ENCODE measurements around the gene TANGO6.
A peak's percentile ranks its signal among the peaks of the same experiment; 100 is the strongest.
"Not testable (repeated sequence)": the region's sequence is repeated elsewhere in the genome, so short reads cannot be mapped to it uniquely, and the experiment has no call there.

The TANGO6 gene

GRCh38 chr16:68948230-68948910, 105.0 kb downstream of the TANGO6 start:
- Histone ChIP-seq H3K27ac (no peak overlapping the region), H3K4me3 (no peak overlapping the region)

- Histone ChIP-seq H3K27ac (peak overlapping the region in 2 of 21 experiments; percentile 6 to 65), H3K4me3 (no peak overlapping the region)
Observed at GRCh38 chr16:68951991-68952877, 108.9 kb downstream of the TANGO6 start.

- Histone ChIP-seq H3K27ac (no peak overlapping the region), H3K4me3 (no peak overlapping the region)
Observed at GRCh38 chr16:68954911-68955635, 111.7 kb downstream of the TANGO6 start.

- Histone ChIP-seq H3K4me3 (no peak overlapping the region), H3K27ac (no peak overlapping the region)
Observed at GRCh38 chr16:68960910-68961309, 117.6 kb downstream of the TANGO6 start.

- no peak overlapping the region for H3K4me3 ChIP-seq
- no peak overlapping the region for H3K27ac ChIP-seq
Observed at GRCh38 chr16:68961778-68962402, 118.6 kb downstream of the TANGO6 start.

GRCh38 chr16:68969338-68969737, 126.0 kb downstream of the TANGO6 start:
- H3K4me3 ChIP-seq = no peak overlapping the region
- H3K27ac ChIP-seq = no peak overlapping the region

GRCh38 chr16:68972013-68972412, 128.7 kb downstream of the TANGO6 start:
- Histone ChIP-seq H3K27ac (no peak overlapping the region), H3K4me3 (no peak overlapping the region)

- H3K4me3 ChIP-seq = no peak overlapping the region
- H3K27ac ChIP-seq = no peak overlapping the region
Observed at GRCh38 chr16:68972720-68973119, 129.4 kb downstream of the TANGO6 start.

- Histone ChIP-seq H3K4me3 (no peak overlapping the region), H3K27ac (no peak overlapping the region)
Observed at GRCh38 chr16:68973611-68974120, 130.3 kb downstream of the TANGO6 start.

GRCh38 chr16:68978303-68978954, 135.1 kb downstream of the TANGO6 start:
- H3K4me3 ChIP-seq = no peak overlapping the region
- no peak overlapping the region for H3K27ac ChIP-seq

GRCh38 chr16:68980695-68981315, 137.5 kb downstream of the TANGO6 start:
- Histone ChIP-seq H3K4me3 (no peak overlapping the region), H3K27ac (no peak overlapping the region)

- no peak overlapping the region for H3K27ac ChIP-seq
- H3K4me3 ChIP-seq = no peak overlapping the region
Observed at GRCh38 chr16:68981971-68982370, 138.6 kb downstream of the TANGO6 start.

- Histone ChIP-seq H3K27ac (no peak overlapping the region), H3K4me3 (no peak overlapping the region)
Observed at GRCh38 chr16:68984467-68984866, 141.1 kb downstream of the TANGO6 start.

- Histone ChIP-seq H3K4me3 (no peak overlapping the region), H3K27ac (peak overlapping the region in 4 of 21 experiments; percentile 12 to 76 (median 19))
Observed at GRCh38 chr16:68985268-68985667, 141.9 kb downstream of the TANGO6 start.

- no peak overlapping the region for H3K4me3 ChIP-seq
- H3K27ac ChIP-seq = peak overlapping the region in 11 of 21 experiments; percentile 0 to 76 (median 57)
Observed at GRCh38 chr16:68985855-68986254, 142.5 kb downstream of the TANGO6 start.

- H3K27ac ChIP-seq = no peak overlapping the region
- no peak overlapping the region for H3K4me3 ChIP-seq
Observed at GRCh38 chr16:68987734-68988457, 144.6 kb downstream of the TANGO6 start.

- H3K27ac ChIP-seq, H3K4me3 ChIP-seq: not testable (repeated sequence)
Observed at GRCh38 chr16:68990172-68990845, 147.0 kb downstream of the TANGO6 start.

- Histone ChIP-seq H3K4me3 (no peak overlapping the region), H3K27ac (no peak overlapping the region)
Observed at GRCh38 chr16:68991075-68991474, 147.7 kb downstream of the TANGO6 start.

Data from skin epidermis (tissue), 12 donors.